Measurements from ENCODE around the gene MLEC. TPM values are rescaled to one million over a fixed set of nuclear protein-coding genes. Genes with fewer than 3 reads are reported as not detected.

MLEC gene
- total and polyA plus RNA-seq, 2 of the 13 experiments (the other 11 are each of a cell fraction or from before 2014, with no cell fraction given), result 49.8 to 156 TPM

GRCh38 chr12:120698665-120699064 is 11.7 kb downstream of the MLEC start:
- H3K4me3 ChIP-seq (replicated peaks in 1 of 3; ENCODE audit: insufficient read depth in 1 of 3, low read depth in 2 of 3, low read length in 3 of 3), result no peak overlapping the region
- no peak for TF ChIP-seq ZNF256 (CRISPR knock-in tag; conservative IDR thresholded peaks at IDR 0.05)
- no peak for TF ChIP-seq HOXA7 (CRISPR knock-in tag; IDR thresholded peaks at IDR 0.05)
- no peak for TF ChIP-seq GFI1 (CRISPR knock-in tag; IDR thresholded peaks at IDR 0.05; ENCODE audit: borderline replicate concordance)
- no peak for TF ChIP-seq ZNF580 (CRISPR knock-in tag; IDR thresholded peaks at IDR 0.05; ENCODE audit: borderline replicate concordance, low read depth)
- TF ChIP-seq ZNF407 (CRISPR knock-in tag; IDR thresholded peaks at IDR 0.05; ENCODE audit: not compliant biosample characterization), result no peak
- TF ChIP-seq PAXIP1 (CRISPR knock-in tag; conservative IDR thresholded peaks at IDR 0.05), result no peak
- no peak for TF ChIP-seq CREB3 (CRISPR knock-in tag; IDR thresholded peaks at IDR 0.05)
- no peak for DNase-seq (ENCODE audit: low spot score)
- no peaks in the 10 kb centered on the region for H3K9me3 ChIP-seq (ENCODE audit: low read length)
- WGBS (ENCODE audit: low lambda C conversion rate), result 97% methylated on average over 3 of the region's 3 CpGs
- CTCF ChIA-PET (ENCODE audit: low intra/inter-chr PET ratio, low total read pairs), result no interaction called here
- H3K4me2 ChIP-seq (ENCODE audit: low read depth, low read length), result no peak overlapping the region
- H3K4me1 ChIP-seq (ENCODE audit: insufficient read depth, low read length), result peaks cover 20% of the 10 kb centered on the region
- intact Hi-C loops (cut with micrococcal nuclease; ENCODE audit: unreplicated experiment) (no loop called here), in situ Hi-C loops (cut with HindIII; ENCODE audit: extremely low pct_ligation_motif_present, low pct_unique_long_range_greater_than_20kb) (no loop called here)
- POLR2A ChIA-PET, result no interaction called here
- peaks cover 45 to 83% of the 10 kb centered on the region in 2 experiments for H3K36me3 ChIP-seq (replicated peaks in 1 of 2; ENCODE audit: control insufficient read depth in 1 of 2, insufficient read depth in 2 of 2, low read length in 2 of 2)
- H3K79me2 ChIP-seq (ENCODE audit: insufficient read depth, low read length), result peaks cover 17% of the 10 kb centered on the region
- H2AFZ ChIP-seq (ENCODE audit: low read length), result no peak overlapping the region
- H4K20me1 ChIP-seq (ENCODE audit: insufficient read depth, low read length), result peaks cover 6% of the 10 kb centered on the region; the same call in 1 of the 2 replicates
- H3K9ac ChIP-seq (ENCODE audit: insufficient read depth, low read depth, low read length), result no peak overlapping the region
- no peak for ATAC-seq
- H3K27ac ChIP-seq (ENCODE audit: extremely low read length, insufficient read depth, low read length), result no peak overlapping the region
- FAIRE-seq, result no peak
- no TSS peak for BruUV-seq (replicated peaks)
- H3K27me3 ChIP-seq (ENCODE audit: control insufficient read depth in 1 of 2, insufficient read depth in 2 of 2, low read length in 2 of 2), result no peaks in the 10 kb centered on the region
